SIG-M5 treated with dmso at 0.1 percent for 504 hours (cell line): ENCODE data around the gene KIRREL1.

Experiments
- DNase-seq: peaks from one replicate; lab custom pipeline; 2025; ENCODE audit not compliant: unreplicated experiment; lab: John Stamatoyannopoulos, UW

Gene KIRREL1

DNA sequence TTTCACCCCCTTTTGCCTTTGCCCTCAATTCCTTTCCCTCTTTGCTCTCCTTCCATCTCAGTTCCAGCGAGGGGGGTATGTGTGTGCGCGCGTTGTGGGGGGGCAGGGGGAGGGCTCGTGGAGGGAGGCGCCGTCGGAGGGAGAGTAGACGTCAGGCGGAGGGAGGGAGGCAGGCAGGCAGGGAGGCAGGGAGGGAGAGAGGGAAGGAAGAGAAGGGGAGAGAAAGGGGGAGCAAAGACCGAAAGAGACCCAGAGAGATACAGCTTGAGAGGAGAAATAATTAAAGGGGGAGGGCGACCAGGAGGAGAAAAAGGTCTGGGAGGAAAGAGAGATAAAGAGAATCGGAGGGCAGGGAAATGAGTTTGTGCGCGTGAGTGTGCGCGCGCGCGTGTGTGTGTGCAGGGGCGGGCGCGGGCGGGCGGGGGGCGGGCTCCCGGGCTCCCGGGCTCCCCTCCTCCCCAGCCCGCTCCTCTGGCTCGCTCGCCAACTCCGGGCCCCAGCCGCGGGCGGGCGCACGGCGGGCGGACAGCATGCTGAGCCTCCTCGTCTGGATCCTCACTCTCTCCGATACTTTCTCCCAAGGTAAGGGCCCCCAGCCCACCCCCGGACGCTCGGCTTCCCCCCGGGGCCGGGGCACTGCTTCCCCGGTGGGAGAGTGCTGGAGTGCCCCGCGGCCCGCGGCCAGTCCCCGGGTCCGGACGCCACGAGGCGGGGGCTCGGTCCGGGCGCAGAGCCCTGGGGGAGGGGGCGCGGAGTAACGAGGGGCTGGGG is at the start of gene KIRREL1:
Gene KIRREL1 (plus strand): TSS at position 499 of the 771 bp plus-strand sequence. CDS start 32 bp downstream, at position 531.
- no peak for DNase-seq

DNA sequence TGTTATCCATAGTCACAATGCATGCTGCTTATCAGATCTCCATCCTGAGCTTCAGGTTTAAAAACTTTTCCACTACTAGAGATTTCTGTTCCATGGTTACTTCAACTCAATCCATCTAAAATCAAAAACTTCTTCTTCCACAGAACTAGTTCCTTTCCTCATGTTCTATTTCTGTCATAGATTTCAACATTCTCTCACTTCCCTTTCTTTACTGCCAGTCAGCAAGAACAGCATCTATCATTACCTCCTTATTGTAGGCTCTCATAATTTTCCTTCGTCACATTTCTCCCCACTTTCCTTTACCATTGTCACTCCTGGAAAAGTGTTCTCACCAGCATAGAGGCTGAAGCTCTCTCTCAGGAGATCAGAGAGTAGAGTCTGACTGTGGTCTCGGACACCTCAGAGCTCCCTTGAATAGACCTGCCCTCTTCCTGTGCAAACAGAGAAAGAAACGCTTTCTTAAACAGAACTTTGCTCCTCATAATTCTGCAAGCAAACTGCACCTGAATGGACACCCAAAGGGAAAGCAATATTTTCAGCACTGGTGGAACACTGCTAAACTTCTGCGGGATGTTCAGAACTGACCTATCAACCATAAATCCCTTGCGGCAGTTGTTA is 48.7 kb upstream of the KIRREL1 start:
- DNase-seq, result peak; percentile 92

DNA sequence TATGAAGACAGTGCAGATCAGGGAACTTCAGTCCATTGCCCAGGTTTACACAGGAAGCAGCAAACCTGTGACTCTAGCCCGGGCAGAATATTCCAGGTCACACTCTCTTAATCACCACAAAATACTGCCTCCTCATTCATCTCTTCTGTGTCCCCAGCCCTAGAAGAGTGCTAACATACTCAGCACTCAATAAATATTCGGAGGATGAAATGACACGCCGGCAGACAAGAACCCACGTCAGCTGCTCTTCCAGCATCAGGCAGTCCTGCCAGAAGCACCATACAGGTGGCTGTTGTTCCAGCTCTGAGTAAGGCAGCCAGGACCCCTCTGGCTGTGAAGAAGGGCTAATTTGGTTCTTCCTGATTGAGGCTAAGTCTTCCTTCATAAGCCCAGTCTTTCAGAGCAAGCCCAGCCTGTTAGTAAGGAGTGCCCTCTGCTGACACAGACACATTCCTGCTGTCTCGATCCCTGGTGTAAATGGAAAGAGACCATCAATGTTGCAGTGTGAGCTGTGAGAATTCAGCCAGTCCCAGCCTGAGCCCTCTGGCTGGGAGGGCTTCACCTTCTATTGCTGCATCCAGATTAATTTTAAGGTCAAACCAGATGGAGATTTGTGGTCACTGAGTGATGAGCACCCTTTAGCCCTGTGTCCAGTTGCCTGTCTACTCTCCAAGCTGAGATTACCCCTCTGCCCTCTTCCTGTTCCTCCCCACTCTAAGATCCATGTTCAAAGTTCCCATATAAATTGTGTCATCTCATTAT is 45.0 kb upstream of the KIRREL1 start:
- peak; percentile 76 for DNase-seq

DNA sequence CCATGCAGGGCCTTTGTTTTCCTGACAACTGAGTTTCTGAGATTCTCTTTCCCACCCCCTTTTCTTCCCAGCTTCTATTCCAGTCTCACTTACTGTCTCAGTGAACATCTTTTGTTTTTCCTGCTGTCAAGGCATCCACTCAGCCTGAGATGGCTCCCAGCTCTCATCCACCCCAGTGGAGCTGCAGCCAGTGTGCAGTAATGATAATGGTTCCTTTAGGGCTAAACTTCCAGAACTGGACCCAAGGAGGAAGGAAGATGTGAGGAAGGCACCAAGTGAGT is 44.4 kb upstream of the KIRREL1 start:
- DNase-seq, result no peak

DNA sequence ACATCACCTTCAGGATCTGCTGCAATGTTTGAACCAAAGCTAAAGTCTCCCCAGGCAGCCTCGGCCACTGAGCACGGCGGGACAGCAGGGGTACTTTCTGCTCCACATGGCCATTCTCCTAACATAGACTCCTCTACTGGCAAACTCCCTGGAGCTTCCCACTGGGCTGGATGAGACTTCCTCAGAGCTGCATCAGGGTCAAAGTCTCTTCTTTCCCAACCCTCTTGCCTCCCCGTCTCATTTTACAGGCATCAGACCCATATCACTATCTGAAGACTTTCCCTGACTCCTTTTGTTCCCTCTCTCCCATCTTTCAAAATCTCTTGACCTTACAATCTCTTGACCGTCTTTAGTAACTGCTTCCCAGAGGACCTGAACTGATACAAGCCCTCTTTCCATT is 42.2 kb upstream of the KIRREL1 start:
- DNase-seq, result no peak

DNA sequence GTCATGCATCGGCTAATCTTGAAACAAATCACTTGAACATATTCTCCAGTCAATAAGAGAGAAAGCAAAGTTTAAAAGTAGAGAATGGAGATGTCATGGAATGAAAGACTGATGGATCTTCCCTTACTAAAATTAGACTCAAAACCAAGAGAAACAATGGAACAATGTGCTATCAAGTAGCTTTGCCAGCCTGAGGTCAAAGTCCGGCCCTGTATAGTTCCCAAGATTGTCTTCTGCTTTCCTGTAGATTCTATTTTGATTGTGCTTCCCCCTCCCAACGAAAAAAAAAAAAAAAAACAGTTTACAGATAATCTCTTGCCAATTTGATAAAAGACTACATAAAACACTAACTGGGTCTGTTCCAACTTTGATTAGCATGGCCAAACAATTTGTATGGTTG is 40.8 kb upstream of the KIRREL1 start:
- DNase-seq, result no peak

DNA sequence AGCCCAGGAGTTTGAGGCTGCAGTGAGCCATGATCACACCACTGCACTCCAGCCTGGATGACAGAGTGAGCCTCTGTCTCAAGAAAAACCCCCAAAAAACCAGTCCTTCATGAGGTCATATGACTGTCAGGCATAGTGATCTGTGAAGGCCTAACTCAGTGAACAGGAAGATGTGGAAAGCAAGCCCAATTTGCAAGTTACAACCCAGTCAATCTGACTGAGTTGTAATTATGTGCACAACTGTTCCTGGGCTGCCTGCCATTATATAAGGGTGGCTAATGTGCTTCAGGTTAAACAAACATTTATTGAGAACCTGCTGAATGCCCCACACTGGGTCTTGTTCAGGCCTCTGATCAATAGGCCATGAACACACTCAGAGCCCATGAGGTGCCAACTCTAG is 38.2 kb upstream of the KIRREL1 start:
- DNase-seq, result no peak

DNA sequence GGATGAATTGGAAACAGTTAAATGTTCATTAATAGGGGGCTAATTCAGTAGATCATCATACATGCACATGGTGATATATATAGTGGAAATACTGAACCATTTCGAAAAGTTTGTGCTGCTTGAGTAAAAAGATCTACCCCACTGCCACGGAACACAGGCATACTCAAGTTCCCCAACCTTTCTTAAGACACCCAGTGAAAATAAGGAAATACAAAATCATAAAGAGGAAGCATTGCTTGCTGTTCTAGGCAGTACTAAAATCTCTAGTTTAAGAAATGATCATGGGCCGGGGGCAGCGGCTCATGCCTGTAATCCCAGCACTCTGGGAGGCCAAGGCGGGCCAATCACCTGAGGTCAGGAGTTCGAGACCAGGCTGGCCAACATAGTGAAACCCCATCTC is 37.6 kb upstream of the KIRREL1 start:
- peak; percentile 87 for DNase-seq

DNA sequence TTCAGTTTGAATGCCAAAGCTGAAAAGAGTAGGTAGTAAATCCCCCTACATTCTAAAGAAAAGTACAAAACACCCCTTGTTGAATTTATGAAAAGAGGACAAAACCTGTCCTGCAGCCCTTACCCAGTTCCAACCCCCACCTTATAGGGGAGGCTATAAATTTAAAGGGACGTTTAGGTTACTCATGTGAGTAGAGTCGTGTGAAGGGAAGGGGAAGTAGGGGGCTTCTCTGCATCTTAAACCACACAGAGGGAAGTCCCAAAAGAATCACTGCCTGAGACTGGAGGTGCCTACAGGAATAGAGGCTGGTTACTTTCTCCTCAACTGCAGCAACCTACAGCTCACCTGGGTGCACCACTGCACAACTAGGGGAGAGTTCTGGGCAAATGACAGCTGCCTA is 36.7 kb upstream of the KIRREL1 start:
- no peak for DNase-seq

DNA sequence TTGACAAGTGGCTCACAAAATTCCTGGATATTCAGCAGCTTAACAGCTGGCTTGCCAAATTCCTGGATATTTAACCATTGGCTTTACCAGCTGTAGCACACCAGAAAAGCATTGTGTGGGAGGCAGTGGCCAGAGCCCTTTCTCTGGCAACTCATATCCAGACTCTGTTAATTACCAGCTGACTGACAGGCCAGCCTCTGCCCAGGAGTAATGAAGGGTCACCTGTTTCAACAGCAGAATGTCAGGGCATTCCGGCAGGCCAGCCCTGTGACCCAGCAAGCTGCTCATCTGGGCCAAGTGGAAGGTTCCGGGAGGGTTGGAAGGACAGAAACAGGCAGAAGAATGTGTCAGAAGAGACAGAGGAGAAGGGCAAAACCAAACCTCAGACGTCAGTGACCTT is 35.2 kb upstream of the KIRREL1 start:
- no peak for DNase-seq

DNA sequence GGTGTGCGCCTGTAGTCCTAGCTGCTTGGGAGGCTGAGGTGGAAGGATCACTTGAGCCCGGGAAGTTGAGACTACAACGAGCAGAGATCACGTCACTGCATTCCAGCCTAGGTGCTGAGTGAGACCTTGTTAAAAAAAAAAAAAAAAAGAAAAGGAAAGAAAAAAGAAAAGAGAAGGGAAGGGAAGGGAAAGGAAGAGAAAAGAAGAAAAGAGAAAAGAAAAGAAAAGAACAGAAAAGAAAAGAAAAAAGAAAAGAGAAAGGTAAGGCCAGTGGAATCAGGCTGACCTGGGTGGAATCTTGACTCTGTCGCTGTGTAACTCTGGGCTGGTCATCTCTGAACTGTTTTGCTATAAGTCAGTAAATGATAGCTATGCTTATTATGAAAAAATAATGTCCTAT is 33.7 kb upstream of the KIRREL1 start:
- no peak for DNase-seq

DNA sequence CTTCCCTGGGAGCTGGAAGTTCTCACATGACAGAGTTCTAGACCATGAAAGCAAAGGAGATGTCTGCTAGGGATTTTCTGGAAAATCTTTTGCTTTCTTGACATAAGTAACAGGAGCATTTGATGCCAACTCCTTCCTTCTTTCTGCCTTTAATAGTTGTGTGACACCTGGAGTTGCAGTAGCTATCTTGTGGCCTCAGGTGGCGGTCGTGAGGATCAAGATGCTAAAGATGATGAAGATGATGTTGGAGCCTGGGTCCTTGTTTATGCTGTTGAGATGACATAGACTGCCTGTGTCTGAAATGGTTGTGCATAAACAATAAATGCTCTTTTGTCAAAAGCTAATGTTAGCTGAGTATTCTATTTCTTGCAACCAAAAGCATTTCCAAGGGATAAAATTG is 32.7 kb upstream of the KIRREL1 start:
- no peak for DNase-seq

DNA sequence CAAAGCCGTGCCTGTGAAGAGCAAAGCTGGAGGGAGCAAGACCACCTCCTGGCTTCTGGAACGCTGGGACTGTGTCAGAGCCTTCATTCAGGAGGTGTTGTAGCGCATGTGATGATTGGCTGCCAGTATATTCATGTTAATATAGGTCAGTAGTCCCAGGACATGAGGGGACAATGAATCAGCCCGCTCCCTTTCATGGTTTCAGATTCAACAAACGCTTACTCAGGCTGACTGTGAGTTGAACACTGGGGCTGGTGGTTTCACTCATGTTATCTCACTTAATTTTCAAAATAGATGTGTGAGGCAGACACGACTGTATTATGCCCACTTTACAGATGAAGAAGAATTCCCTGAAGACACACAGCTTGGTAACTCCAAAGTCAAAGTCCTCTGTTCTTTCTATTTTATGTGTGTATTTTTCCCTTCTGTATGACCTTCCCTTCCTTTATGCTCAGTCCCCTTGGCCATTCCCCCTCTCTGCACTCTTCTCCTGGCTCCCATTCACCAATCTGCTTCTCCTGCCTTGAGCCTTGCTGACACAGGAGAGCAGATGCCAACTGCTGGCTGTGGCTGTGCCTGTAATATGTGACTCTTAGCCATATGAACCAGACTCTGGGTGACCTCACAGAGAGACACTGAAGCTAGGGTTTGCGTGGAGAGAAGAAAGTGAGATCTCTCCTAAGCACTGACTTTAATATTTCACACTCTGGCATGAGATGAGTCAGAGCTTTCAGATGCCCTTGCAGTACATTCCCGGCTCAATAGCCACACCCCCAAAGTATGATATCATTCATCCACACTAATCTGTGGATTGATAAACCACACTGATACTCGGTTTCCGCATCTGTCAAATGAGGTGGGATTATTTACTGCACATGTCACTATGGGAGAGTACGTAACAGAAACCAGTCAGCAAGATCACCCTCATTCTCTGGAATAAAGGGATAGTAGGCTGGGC is 31.4 kb upstream of the KIRREL1 start:
- no peak for DNase-seq

DNA sequence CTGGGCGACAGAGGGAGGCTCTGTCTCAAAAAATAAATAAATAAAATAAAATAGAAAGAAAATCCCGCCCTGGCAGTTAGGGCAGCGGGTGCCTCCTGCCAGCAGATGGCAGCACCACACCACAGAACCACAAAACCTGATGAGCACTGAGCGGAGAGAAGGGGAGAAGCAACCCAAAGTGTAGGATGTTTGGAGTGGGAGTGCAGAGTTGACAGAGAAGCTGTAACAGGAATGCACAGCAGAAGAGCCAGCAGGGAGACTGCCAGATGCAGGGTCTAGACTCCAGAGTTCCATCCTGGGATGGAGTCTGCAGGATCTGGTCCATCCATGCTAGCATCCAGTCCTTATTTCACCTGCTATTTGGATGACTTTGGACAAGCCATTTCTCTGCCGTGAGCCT is 29.7 kb upstream of the KIRREL1 start:
- DNase-seq, result peak; percentile 44

DNA sequence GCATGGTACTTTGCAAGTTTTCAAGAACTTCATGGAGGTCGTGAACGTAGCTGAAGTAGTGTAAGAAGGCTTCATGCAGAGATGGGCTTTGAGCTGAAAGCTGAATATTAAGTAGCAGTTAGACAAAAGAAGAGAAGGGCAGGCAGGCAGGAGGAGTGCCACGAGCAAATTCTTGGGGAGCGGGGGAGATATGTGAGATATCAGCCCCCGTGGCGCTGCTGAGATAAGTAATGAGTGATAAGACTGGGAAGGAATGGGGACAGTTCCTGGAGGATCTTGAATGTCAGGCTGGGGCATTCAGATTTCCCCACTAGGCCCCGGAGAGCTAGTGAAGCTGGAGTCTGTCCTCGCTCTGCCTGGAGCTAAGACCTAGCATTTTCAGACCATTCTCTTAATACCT is 27.9 kb upstream of the KIRREL1 start:
- no peak for DNase-seq

DNA sequence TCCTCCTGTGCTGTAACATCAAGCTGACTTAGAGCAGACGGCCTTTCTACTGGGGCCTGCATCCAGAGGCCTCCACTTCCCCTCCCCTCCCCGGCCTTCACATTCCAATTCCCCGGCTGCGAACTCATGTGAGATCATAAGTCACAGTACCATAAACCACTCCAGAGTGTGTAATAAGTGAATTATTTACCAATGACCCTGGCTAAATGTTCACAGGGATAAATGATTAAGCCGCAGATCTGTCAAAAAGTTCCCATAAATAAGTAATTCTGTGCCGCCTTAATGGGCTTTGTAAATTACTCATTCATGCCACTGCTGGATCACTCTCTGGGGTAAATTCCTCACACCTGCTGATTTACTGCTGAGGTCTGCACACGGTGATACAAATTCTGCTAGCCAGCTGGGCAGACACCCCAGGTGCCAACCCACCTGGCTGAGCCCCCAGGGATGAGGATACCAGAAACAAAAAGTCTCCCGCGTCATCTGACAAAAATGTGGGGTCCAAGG is 27.4 kb upstream of the KIRREL1 start:
- no peak for DNase-seq

DNA sequence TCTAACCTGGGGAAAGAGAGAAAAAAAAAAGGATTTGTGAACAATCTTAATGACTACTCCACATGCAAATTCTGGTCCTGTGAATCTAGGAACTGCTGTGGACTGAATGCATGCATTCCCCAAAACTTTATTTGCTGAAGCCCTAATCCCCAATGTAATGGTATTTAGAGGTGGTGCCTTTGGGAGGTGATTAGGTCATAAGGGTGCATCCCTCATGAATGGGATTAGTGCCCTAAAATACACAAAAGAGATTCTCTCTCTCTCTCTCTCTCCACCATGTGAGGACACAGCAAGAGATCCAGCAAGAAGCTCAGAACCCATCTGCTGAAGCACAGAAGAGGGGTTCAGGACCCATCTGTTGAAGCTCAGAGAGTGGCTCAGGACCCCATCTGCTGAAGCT is 26.2 kb upstream of the KIRREL1 start:
- DNase-seq, result no peak

DNA sequence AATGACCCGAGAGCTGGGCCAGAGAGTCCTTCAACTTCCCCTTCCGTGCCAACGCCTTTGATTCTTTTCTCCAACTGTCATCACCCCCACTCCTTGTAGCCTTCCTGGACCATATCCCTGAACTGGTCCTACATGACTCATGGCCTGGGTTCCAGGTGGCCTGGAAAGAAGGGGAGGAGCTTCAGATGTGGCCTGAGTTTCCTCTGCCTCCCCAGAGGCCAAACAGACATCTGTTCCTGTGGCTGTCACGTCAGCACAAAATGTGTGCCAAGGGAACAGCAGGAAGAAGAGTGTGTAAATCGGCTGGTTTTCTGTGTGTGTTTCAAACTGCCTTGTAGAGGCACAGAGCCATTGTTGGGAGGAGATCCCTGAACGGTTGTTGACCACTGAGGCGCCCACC is 24.9 kb upstream of the KIRREL1 start:
- no peak for DNase-seq

DNA sequence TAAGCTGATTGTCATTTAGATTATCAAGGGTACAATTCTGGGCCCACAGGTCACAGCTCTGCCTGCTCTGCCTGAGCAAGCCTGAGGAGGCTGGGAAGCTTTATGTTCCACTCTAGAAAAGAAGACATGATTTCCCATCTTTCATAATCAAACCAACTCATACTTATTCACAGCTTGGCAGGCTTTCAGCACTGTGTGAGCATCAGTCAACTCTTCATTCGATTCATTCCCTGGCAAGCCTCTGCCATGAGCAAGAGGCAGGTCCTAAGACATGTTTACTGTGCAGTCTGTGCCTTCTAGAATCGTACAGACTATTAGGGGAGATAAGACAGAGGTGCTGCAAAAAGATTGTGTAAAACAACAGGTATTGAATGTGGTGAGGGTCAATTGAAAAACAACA is 24.5 kb upstream of the KIRREL1 start:
- no peak for DNase-seq

DNA sequence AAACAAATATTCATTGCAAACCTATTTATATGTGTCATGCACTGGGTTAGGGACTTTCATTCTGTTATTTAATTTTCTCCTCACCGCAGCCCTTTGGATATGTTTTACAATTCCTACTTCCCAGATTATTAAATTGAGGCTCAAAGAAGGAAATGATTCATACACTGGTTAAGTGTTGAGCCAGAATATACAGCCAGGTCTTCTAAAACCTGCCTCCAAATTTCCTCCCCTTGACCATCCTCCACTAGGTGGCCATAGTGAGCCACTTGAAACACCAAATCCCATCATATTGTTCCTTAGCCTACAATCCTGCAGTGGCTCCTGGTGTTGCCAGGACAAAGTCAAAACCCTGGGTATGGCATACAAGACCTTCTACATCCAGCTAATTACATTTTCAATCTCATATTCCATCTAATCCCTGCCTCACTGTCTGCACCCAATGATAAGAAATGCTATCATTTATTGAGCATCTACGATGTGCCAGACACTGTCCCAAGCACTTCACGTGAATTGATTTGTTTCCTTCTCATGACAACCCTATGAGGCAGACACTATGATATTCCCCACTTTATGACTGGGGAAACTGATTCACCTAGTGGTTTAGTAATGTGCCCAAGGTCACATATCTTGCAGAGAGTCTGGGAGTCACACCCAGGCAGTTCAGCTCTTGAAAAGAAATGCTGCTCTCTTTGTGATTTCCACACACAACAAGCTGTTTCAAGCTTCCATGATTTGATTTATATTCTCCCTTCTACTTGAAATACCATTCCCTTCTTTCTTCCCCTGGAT is 23.6 kb upstream of the KIRREL1 start:
- DNase-seq, result peak; percentile 26
